HFFc6 (cell line): ENCODE data around the gene YLPM1. TPM values are rescaled to one million over a fixed set of nuclear protein-coding genes. Genes with fewer than 3 reads are reported as not detected.
A peak's percentile ranks its signal among the peaks of the same experiment; 100 is the strongest.

Experiments
- DNase-seq: peaks from one replicate; pipeline ENCODE4 v3.0.0-alpha.2; 2018
- H3K27ac Mint-ChIP-seq: 2 replicates; pipeline ENCODE4 v1.8.0; 2020; ENCODE audit warnings: mild to moderate bottlenecking, mixed read lengths
- H3K27me3 Mint-ChIP-seq: 2 replicates; pipeline ENCODE4 v1.8.0; 2021; ENCODE audit warnings: mild to moderate bottlenecking, moderate library complexity, mixed read lengths; ENCODE audit not compliant: insufficient read depth
- H3K36me3 Mint-ChIP-seq: 2 replicates; pipeline ENCODE4 v1.8.0; 2021; ENCODE audit warnings: low read depth, mixed read lengths
- H3K4me1 Mint-ChIP-seq: 2 replicates; pipeline ENCODE4 v1.8.0; 2020; ENCODE audit warnings: low read depth, mixed read lengths
- H3K4me3 Mint-ChIP-seq: 2 replicates; pipeline ENCODE4 v1.8.0; 2020; ENCODE audit warnings: mild to moderate bottlenecking, moderate library complexity, mixed read lengths
- H3K9me3 Mint-ChIP-seq: 2 replicates; pipeline ENCODE4 v1.8.0; 2020; ENCODE audit warnings: mild to moderate bottlenecking, mixed read lengths
- CTCF ChIP-seq: fragments of 200-600 bp; sonication (generic); IDR thresholded peaks from 2 replicates; pipeline ENCODE4 v1.5.0; 2021; ENCODE audit warnings: antibody characterized with exemption, mild to moderate bottlenecking
- total RNA-seq, 6 experiments: library from RNA; stranded (reverse); fragmentation: NEBNext Ultra II Directional; extraction: Animal tissue kit (Norgen Biotek cat#: 25700); gene quantifications; 2 replicates in 1 of 6; 3 replicates in 5 of 6; pipeline ENCODE4 v1.2.3, GENCODE V29; 2021

YLPM1 gene
- total RNA-seq, 6 experiments from 2014 or later, result 46.0 to 50.8 (median 48.6) TPM

GRCh38 chr14:74835645-74836250 lies 72.6 kb downstream of the YLPM1 start:
- Mint-ChIP-seq H3K27me3 (no peaks in the 10 kb centered on the region; the same call in 1 of the 2 replicates), H3K4me3 (no peak overlapping the region), H3K9me3 (no peaks in the 10 kb centered on the region), H3K4me1 (peaks cover 41% of the 10 kb centered on the region), H3K36me3 (peaks cover 20% of the 10 kb centered on the region), H3K27ac (no peak overlapping the region)
- no peak for TF ChIP-seq CTCF
- no peak for DNase-seq

- Mint-ChIP-seq H3K4me3 (no peak overlapping the region), H3K36me3 (peaks cover 20% of the 10 kb centered on the region), H3K9me3 (no peaks in the 10 kb centered on the region), H3K27ac (peak overlapping the region; percentile 4; the same call in 1 of the 2 replicates), H3K4me1 (peaks cover 41% of the 10 kb centered on the region), H3K27me3 (no peaks in the 10 kb centered on the region; the same call in 1 of the 2 replicates)
- no peak for DNase-seq
- no peak for TF ChIP-seq CTCF
These were observed 73.3 kb downstream of the YLPM1 start for GRCh38 chr14:74836251-74836960.

GRCh38 chr14:74838166-74838565 lies 75.0 kb downstream of the YLPM1 start:
- H3K36me3 Mint-ChIP-seq, result peaks cover 20% of the 10 kb centered on the region

GRCh38 chr14:74840603-74841030 lies 77.5 kb downstream of the YLPM1 start:
- Mint-ChIP-seq H3K4me1 (peaks cover 54% of the 10 kb centered on the region), H3K27ac (no peak overlapping the region)

More at GRCh38 chr14:74838166-74838565, 75.0 kb downstream of the YLPM1 start:
- Mint-ChIP-seq H3K4me1 (peaks cover 46% of the 10 kb centered on the region), H3K9me3 (no peaks in the 10 kb centered on the region), H3K27me3 (no peaks in the 10 kb centered on the region; the same call in 1 of the 2 replicates), H3K4me3 (peak overlapping the region; percentile 59), H3K27ac (peak overlapping the region; percentile 19; the same call in 1 of the 2 replicates)
- no peak for DNase-seq
- no peak for TF ChIP-seq CTCF

More at GRCh38 chr14:74840603-74841030, 77.5 kb downstream of the YLPM1 start:
- peaks cover 15% of the 10 kb centered on the region for H3K36me3 Mint-ChIP-seq
- no peak overlapping the region for H3K4me3 Mint-ChIP-seq
- H3K27me3 Mint-ChIP-seq, result no peaks in the 10 kb centered on the region; the same call in 1 of the 2 replicates
- no peaks in the 10 kb centered on the region for H3K9me3 Mint-ChIP-seq
- no peak for TF ChIP-seq CTCF
- no peak for DNase-seq
